HG03439 (cell line): ENCODE results near the gene RPS6KC1.
A peak's percentile ranks its signal among the peaks of the same experiment; 100 is the strongest.
"Not testable (repeated sequence)": the region's sequence is repeated elsewhere in the genome, so short reads cannot be mapped to it uniquely, and the experiment has no call there.

Experiments
- ATAC-seq: cut with Tn5 transposase; IDR thresholded peaks from one replicate; pipeline ENCODE4 v1.9.1; 2021; ENCODE audit warnings: mild to moderate bottlenecking, moderate library complexity; ENCODE audit not compliant: unreplicated experiment

RPS6KC1 gene

GRCh38 chr1:213201380-213202155 is 150.5 kb downstream of the RPS6KC1 start:
- ATAC-seq = no peak

GRCh38 chr1:213211201-213211600 is 160.2 kb downstream of the RPS6KC1 start:
- no peak for ATAC-seq

- ATAC-seq = not testable (repeated sequence)
Measured at GRCh38 chr1:213219076-213219475, 168.0 kb downstream of the RPS6KC1 start.

GRCh38 chr1:213221209-213221608 is 170.2 kb downstream of the RPS6KC1 start:
- ATAC-seq = no peak

GRCh38 chr1:213227458-213227857 is 176.4 kb downstream of the RPS6KC1 start:
- ATAC-seq = no peak

DNA sequence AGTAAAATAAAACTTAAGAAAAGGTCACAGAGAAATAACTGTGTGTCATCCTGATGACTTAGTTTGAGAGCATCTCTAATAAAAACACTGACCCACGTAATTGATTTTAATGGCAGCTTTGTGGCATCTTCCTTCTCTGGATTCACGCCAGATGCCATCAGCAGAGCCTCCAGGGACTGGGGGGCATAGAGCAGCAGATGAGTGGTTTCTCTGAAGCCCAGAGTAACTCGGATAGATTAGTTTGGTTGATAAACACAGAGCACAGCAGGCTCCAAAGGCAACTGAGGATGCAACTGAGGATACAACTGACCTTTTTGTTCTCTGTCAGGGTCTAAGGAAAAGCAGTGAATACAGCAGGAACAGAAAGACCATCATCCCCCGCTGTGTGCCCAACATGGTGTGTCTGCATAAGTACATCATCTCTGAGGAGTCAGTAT is 180.8 kb downstream of the RPS6KC1 start:
- no peak for ATAC-seq

DNA sequence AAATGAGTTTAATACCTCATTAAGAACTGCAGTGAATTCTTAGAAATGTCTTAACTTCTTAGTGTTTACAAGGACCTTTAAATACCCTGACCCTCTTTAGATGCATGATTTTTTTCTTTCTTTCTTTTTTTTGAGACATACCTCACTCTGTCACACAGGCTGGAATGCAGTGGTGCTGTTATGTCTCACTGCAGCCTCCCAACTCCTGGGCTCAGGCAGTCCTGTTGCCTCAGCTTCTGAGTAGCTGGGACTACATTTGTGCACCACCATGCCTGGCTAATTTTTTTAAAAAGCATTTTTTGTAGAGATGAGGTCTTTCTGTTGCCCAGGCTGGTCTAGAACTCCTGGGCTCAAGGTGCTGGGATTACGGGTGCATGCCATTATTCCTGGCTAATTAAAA is 191.8 kb downstream of the RPS6KC1 start:
- ATAC-seq = no peak

DNA sequence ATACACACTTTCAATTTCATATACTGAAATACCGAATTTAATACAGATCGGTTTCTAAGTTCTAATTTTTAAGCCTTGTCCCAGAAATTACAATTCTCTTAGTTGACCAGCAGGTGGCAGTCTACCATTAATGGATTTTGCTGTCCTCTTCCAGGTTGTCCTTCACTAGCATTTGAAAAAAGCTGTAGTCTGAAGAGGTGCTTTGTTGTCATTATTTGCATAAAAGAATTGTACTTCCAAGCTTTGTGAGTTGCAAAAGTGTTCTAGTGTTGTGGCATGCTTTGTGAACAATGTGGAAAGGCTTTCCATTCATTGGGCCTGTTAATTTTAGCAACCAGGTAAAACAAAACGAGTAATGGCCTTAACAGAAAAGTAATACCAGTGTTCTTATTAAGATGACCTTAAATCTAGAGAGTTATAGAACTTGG is 193.6 kb downstream of the RPS6KC1 start:
- ATAC-seq = peak; percentile 62

DNA sequence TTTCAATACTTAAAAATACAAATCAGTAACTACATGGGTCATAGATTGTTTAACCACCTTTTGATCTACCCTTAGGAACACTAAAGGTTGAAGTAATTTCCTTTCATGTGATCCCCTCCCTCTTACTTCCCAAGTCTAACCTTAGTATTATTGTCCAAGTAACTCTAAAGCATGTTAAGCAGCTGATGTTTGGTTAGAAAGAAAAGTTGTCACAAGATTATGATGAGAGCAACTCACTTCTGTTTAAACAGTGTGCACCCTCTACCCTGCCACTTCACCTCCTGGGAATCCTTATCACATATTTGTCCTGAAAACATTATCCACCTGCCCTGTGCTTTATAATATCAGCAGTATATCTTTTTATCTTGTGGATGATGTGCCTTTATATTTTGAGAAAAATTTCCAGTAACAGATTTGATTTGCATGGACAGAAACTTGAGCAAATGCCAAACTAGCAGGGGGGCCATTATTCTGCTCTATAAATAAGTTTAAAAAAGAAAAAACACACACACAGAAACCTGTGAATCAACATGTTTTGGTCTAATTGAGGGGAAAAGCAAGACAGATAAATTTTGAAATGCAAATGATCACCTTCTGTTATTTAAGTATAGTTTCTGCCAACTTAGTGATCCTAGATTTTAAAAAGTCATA is 194.3 kb downstream of the RPS6KC1 start:
- ATAC-seq = peak; percentile 18

- no peak for ATAC-seq
Measured at GRCh38 chr1:213247038-213247437, 196.0 kb downstream of the RPS6KC1 start.

GRCh38 chr1:213249395-213249794 is 198.4 kb downstream of the RPS6KC1 start:
- ATAC-seq = no peak

GRCh38 chr1:213250041-213250440 is 199.0 kb downstream of the RPS6KC1 start:
- ATAC-seq = no peak

GRCh38 chr1:213250446-213250845 is 199.4 kb downstream of the RPS6KC1 start:
- ATAC-seq = no peak

DNA sequence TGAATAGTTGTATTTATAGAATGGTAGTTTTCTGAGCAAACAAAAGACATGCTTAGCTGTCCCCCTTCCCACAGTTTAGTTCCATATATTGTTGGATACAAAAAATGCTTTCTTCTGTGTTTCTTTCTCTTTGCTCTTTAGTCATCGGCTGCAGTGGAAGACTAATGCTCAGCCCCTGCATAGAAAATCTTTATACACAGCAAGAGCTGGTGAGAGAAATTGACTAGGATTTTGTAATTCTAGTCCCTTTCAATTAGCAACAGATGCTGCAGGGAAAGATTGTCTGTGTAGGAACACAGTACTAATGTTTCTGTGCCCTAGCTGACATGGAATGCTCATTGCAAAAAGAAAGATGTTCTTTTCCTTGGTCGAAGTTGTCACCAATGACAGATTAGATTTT is 200.9 kb downstream of the RPS6KC1 start:
- ATAC-seq = no peak

DNA sequence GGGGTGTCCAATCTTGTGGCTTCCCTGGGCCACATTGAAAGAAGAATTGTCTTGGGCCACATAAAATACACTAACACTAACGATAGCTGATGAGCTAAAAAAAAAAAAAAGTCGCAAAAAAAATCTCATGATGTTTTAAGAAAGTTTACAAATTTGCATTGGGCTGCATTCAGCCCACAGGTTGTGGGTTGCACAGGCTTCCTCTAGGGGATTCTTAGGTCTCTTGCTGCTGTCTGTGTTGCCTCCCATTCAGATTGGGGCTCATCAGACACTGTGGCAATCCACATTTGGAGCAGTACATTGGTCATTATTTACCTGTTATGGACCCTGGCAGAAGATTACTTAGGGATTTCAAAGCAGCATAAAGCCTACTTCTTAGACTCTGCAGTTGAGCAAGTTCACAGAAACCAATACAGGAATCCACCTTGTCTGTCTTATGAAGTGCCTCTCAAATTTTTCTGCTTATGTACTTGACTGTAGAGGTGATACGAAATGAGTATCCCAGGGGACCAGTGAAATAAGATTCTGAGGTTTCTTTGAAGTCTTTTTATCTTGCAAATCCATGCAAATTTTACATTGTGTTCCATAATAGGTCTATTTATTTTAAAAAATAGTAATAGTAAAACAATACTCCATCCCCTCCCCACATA is 205.5 kb downstream of the RPS6KC1 start:
- peak; percentile 91 for ATAC-seq

DNA sequence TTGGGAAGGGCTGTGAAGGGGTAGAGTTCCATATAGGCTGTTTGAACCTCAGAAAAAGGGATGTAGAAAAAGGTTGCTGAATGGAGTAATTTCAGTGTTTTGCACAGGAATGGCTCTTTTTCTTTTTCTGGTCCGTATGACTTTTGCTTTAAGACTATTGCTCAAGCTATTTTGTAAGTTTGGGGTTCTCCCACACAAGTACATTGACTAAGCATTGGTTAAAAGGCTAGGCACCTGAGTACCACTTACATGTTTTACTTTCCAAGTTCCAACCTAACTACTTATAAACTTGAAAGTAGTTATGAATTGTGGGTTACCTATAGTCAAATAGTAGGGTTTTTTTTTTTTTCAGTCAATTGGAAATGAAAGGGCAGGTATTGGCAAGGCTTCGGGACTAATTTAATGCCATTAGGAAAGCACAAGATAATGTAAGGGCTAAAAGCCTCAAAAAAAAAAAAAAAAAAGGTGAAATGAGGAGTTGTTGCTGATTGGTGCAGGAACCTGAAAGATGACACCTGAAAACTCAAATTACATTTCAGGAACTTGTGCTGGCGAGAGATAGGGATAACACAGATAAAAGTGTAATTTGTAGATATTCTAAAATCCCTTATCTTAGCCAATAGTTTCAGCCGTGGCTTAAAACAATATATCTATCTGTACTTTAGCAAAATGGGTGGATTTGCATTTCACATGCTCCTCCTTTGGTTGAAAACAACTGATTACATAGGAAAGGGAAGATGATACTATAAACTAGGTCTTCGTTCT is 209.5 kb downstream of the RPS6KC1 start:
- no peak for ATAC-seq

GRCh38 chr1:213264531-213264930 is 213.5 kb downstream of the RPS6KC1 start:
- ATAC-seq = no peak

- peak; percentile 78 for ATAC-seq
Measured at GRCh38 chr1:213266983-213267772, 216.1 kb downstream of the RPS6KC1 start.

- no peak for ATAC-seq
Measured at GRCh38 chr1:213268221-213268620, 217.2 kb downstream of the RPS6KC1 start.

DNA sequence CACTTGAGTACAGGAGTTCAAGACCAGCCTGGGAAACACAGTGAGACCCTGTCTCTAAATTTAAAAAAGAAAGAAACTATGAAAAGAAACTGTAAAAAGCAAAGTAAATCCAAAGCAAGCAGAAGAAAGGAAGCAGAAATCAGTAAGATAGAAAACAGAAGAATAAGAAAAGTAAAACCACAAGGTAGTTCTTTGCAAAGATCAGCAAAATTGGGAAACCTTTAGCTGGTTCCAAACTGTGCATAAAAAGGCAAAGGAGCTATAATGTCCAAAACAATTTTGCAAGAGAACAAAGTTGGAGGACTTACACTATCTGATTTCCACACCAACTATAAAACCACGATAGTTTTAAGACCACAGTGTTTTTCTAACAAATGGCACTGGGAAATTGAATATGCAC is 218.8 kb downstream of the RPS6KC1 start:
- no peak for ATAC-seq
